M059J (cell line): ENCODE data around the gene ARAP1. TPM values are rescaled to one million over a fixed set of nuclear protein-coding genes. Genes with fewer than 3 reads are reported as not detected.
A peak's percentile ranks its signal among the peaks of the same experiment; 100 is the strongest.

Experiments used
- DNase-seq: peaks from one replicate; pipeline ENCODE4 v3.0.0-alpha.2; 2012; ENCODE audit warnings: low read depth
- total RNA-seq: library from RNA; depleted of rRNA; stranded (reverse); fragments of >200 nt; shearing (Covaris generic); gene quantifications from 2 replicates; pipeline ENCODE4 v1.2.3, GENCODE V29; 2014

ARAP1 gene
- total RNA-seq, 1 experiment from 2014 or later, result 44.7 TPM

- DNase-seq, result no peak
These were observed 8.6 kb downstream of the ARAP1 start for GRCh38 chr11:72743321-72744221.

- no peak for DNase-seq
These were observed 9.5 kb downstream of the ARAP1 start for GRCh38 chr11:72742513-72743320.

GRCh38 chr11:72741849-72742512 lies 10.2 kb downstream of the ARAP1 start:
- peak; percentile 56 for DNase-seq

GRCh38 chr11:72741429-72741833 lies 10.8 kb downstream of the ARAP1 start:
- peak; percentile 83 for DNase-seq

GRCh38 chr11:72740562-72741428 lies 11.4 kb downstream of the ARAP1 start:
- DNase-seq, result no peak

GRCh38 chr11:72740060-72740424 lies 12.2 kb downstream of the ARAP1 start:
- peak; percentile 40 for DNase-seq

- DNase-seq, result no peak
These were observed 12.8 kb downstream of the ARAP1 start for GRCh38 chr11:72739240-72740059.

- peak; percentile 73 for DNase-seq
These were observed 13.7 kb downstream of the ARAP1 start for GRCh38 chr11:72738199-72739141.

GRCh38 chr11:72737336-72737735 lies 14.9 kb downstream of the ARAP1 start:
- DNase-seq, result no peak

- peak; percentile 81 for DNase-seq
These were observed 15.6 kb downstream of the ARAP1 start for GRCh38 chr11:72736452-72737069.

GRCh38 chr11:72735495-72736027 lies 16.6 kb downstream of the ARAP1 start:
- DNase-seq, result peak; percentile 78

- no peak for DNase-seq
These were observed 19.9 kb downstream of the ARAP1 start for GRCh38 chr11:72732329-72732728.

- no peak for DNase-seq
These were observed 21.5 kb downstream of the ARAP1 start for GRCh38 chr11:72730737-72731136.

- no peak for DNase-seq
These were observed 22.0 kb downstream of the ARAP1 start for GRCh38 chr11:72730243-72730642.

- no peak for DNase-seq
These were observed 24.7 kb downstream of the ARAP1 start for GRCh38 chr11:72727521-72727920.

- no peak for DNase-seq
These were observed 25.7 kb downstream of the ARAP1 start for GRCh38 chr11:72726266-72727220.

GRCh38 chr11:72725724-72726028 lies 26.5 kb downstream of the ARAP1 start:
- DNase-seq, result no peak
